Body of pancreas (tissue), 4 donors: ENCODE data around the gene SCPEP1. TPM values are rescaled to one million over a fixed set of nuclear protein-coding genes. Genes with fewer than 3 reads are reported as not detected.

Experiments used
- ATAC-seq: fragments of 150-250 bp; one replicate; pipeline ENCODE4 v1.9.1; 2016
- DNase-seq, 4 donors: peaks; one replicate each; pipeline ENCODE4 v3.0.0-alpha.2; 2019
- H3K27ac ChIP-seq, 4 donors: fragments of 200-600 bp; sonication (generic); 1 replicate in 3 of 4; 2 replicates in 1 of 4; pipeline versions ENCODE4 v1.5.1 to v1.6.1; 2016 to 2019; ENCODE audit warnings: mild to moderate bottlenecking in 1 of 4, mixed read lengths in 1 of 4, moderate library complexity in 1 of 4
- H3K27me3 ChIP-seq, 2 donors: fragments of 200-600 bp; sonication (generic); one replicate each; pipeline ENCODE4 v1.6.0; 2016; ENCODE audit warnings: mild to moderate bottlenecking in 1 of 2
- H3K36me3 ChIP-seq, 2 donors: fragments of 200-600 bp; sonication (generic); replicated peaks in 1 of 2; 2 replicates each; pipeline ENCODE4 v1.5.1; 2016; ENCODE audit warnings: low read depth in 2 of 2; ENCODE audit not compliant: insufficient read depth in 1 of 2
- H3K4me1 ChIP-seq: fragments of 200-600 bp; sonication (generic); one replicate; pipeline ENCODE4 v1.6.0; 2016
- H3K4me3 ChIP-seq, 2 donors: fragments of 200-600 bp; sonication (generic); 1 replicate in 1 of 2; 2 replicates in 1 of 2; pipeline ENCODE4 v1.5.1; 2016 to 2019
- H3K9me3 ChIP-seq, 3 donors: fragments of 200-600 bp; sonication (generic); 1 replicate in 2 of 3; 2 replicates in 1 of 3; pipeline ENCODE4 v1.5.1; 2016
- CTCF ChIP-seq, 7 experiments: fragments of 450-650 bp in 4 of 7; fragments of 200-600 bp in 3 of 7; sonication (generic) in 3 of 7; IDR thresholded peaks; one replicate each; pipeline ENCODE4 v1.5.1; 2016 to 2019; ENCODE audit warnings: antibody characterized with exemption in 7 of 7
- POLR2A ChIP-seq, 3 donors: fragments of 450-650 bp; IDR thresholded peaks; one replicate each; pipeline ENCODE4 v1.6.1; 2016; ENCODE audit warnings: antibody characterized with exemption in 3 of 3, mild to moderate bottlenecking in 2 of 3
- WGBS, 2 donors: methylation state at CpG; one replicate each; pipeline ENCODE4 v1.1.5; 2017; 5-methylcytosine and 5-hydroxymethylcytosine counted together
- intact Hi-C: fragments of 100-400 bp; cut with DNase I; formaldehyde crosslinking; loops from one replicate; pipeline ENCODE4 v1.15.1; 2023
- total RNA-seq, 2 donors: library from RNA; depleted of rRNA; stranded (reverse); fragments of >200 nt; gene quantifications; one replicate each; pipeline ENCODE4 v1.1.0, GENCODE V29; 2016

SCPEP1 gene
- total RNA-seq, 2 donors from 2014 or later, result 27.0 to 57.7 TPM

DNA sequence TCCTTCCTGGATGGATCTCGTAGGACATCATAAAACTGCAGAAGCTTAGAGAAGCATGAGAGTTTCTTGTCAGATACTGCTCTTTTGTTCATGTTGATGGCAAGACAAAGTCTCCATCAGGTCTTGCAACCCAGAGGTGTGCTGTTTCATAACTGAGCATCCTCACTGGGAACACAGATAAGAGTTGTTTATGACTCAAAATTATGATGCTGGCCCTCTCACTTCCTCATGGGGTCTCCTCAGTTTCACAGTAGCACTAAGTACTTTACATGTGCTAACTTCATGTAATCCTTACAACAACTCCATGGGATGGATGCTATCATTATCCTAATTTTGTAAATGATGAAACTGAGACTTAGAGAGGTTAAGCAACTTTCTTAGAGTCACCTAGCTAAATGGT is 14.4 kb downstream of the SCPEP1 start:
- WGBS, 2 donors, result 89 to 100% methylated on average over 1 of the region's 1 CpG
- peaks cover 8% of the 10 kb centered on the region for H3K4me1 ChIP-seq
- no peak overlapping the region for H3K27ac ChIP-seq
- no peaks in the 10 kb centered on the region for H3K27me3 ChIP-seq
- DNase-seq (no peak), ATAC-seq (no peak)
- no peaks in the 10 kb centered on the region for H3K9me3 ChIP-seq
- H3K36me3 ChIP-seq, result peaks cover 0 to 1% of the 10 kb centered on the region in 2 donors
- intact Hi-C loops, result no loop called here
- H3K4me3 ChIP-seq, result no peak overlapping the region
- TF ChIP-seq CTCF (IDR thresholded peaks at IDR 0.05) (no peak), POLR2A (IDR thresholded peaks at IDR 0.05) (no peak)

GRCh38 chr17:56994009-56994792 is 16.3 kb downstream of the SCPEP1 start:
- Histone ChIP-seq H3K36me3 (peaks cover 0 to 1% of the 10 kb centered on the region in 2 donors), H3K27me3 (no peaks in the 10 kb centered on the region), H3K9me3 (no peaks in the 10 kb centered on the region), H3K4me3 (no peak overlapping the region), H3K27ac (no peak overlapping the region), H3K4me1 (no peaks in the 10 kb centered on the region)
- 88 to 94% methylated on average over 4 of the region's 4 CpGs for WGBS, 2 donors
- DNase-seq, result no peak
- ATAC-seq, result no peak
- intact Hi-C loops, result no loop called here
- TF ChIP-seq POLR2A (IDR thresholded peaks at IDR 0.05), result no peak
- no peak for TF ChIP-seq CTCF (IDR thresholded peaks at IDR 0.05)

GRCh38 chr17:56995766-56996165 is 17.8 kb downstream of the SCPEP1 start:
- ATAC-seq, result no peak
- H3K9me3 ChIP-seq, result no peaks in the 10 kb centered on the region
- WGBS, 2 donors, result 78 to 93% methylated on average over 1 of the region's 1 CpG
- intact Hi-C loops, result no loop called here
- H3K4me3 ChIP-seq, result no peak overlapping the region
- no peaks in the 10 kb centered on the region for H3K27me3 ChIP-seq
- H3K36me3 ChIP-seq, result peaks cover 0 to 1% of the 10 kb centered on the region in 2 donors
- H3K4me1 ChIP-seq, result no peaks in the 10 kb centered on the region
- DNase-seq, result no peak
- H3K27ac ChIP-seq, result no peak overlapping the region
- TF ChIP-seq POLR2A (IDR thresholded peaks at IDR 0.05) (no peak), CTCF (IDR thresholded peaks at IDR 0.05) (no peak)

GRCh38 chr17:56997313-56997712 is 19.4 kb downstream of the SCPEP1 start:
- no peak for DNase-seq
- intact Hi-C loops, result no loop called here
- TF ChIP-seq CTCF (IDR thresholded peaks at IDR 0.05), result no peak
- no peak for TF ChIP-seq POLR2A (IDR thresholded peaks at IDR 0.05)
- Histone ChIP-seq H3K4me1 (no peaks in the 10 kb centered on the region), H3K9me3 (no peaks in the 10 kb centered on the region), H3K27ac (no peak overlapping the region), H3K4me3 (no peak overlapping the region), H3K27me3 (no peaks in the 10 kb centered on the region), H3K36me3 (peaks cover 0 to 1% of the 10 kb centered on the region in 2 donors)
- ATAC-seq, result no peak
- 94 to 97% methylated on average over 2 of the region's 2 CpGs for WGBS, 2 donors

- Histone ChIP-seq H3K9me3 (no peaks in the 10 kb centered on the region), H3K27ac (no peak overlapping the region), H3K4me3 (no peak overlapping the region), H3K36me3 (no peaks in the 10 kb centered on the region), H3K27me3 (no peaks in the 10 kb centered on the region), H3K4me1 (no peaks in the 10 kb centered on the region)
- no peak for ATAC-seq
- intact Hi-C loops, result no loop called here
- TF ChIP-seq CTCF (IDR thresholded peaks at IDR 0.05), result no peak
- no peak for TF ChIP-seq POLR2A (IDR thresholded peaks at IDR 0.05)
- WGBS, 2 donors, result 84 to 87% methylated on average over 7 of the region's 7 CpGs
- no peak for DNase-seq
Measured at GRCh38 chr17:57001541-57001940, 23.6 kb downstream of the SCPEP1 start.
